ENCODE results near the gene CXCR6.

DNA sequence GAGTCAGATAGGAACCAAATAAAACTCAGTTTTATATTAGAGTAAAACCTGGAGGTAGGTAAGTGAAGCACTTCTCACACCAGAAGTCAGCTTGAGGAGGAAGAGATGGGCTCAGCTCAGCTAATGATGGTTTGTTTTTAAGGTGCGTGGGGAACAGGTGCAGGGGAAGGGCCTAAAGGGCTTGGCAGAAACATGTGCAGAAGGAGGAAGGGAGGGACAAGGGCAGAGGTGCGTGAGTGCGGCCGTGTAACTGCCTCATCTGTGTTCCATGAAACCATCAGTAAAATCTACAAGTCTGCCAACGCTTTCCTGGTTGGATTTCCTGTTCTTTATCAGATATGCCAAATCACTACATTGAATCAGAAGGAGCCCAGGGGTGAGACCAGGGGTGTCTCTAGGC is 32.4 kb downstream of the CXCR6 start:
- TF ChIP-seq HDGF (IDR thresholded peaks at IDR 0.05; ENCODE audit: borderline replicate concordance), result no peak
- TF ChIP-seq SUZ12 (IDR thresholded peaks at IDR 0.05), result no peak
- TF ChIP-seq ZNF384 (IDR thresholded peaks at IDR 0.05), result no peak
- no peak for TF ChIP-seq BHLHE40 (IDR thresholded peaks at IDR 0.05; ENCODE audit: borderline replicate concordance)
- no peak for TF ChIP-seq FOXM1 (IDR thresholded peaks at IDR 0.05; ENCODE audit: borderline replicate concordance)
- TF ChIP-seq ARNT (IDR thresholded peaks at IDR 0.05), result no peak
- no peak for TF ChIP-seq TARDBP (IDR thresholded peaks at IDR 0.05)
- no peak for TF ChIP-seq FOXK2 (IDR thresholded peaks at IDR 0.05)
- TF ChIP-seq NFRKB (IDR thresholded peaks at IDR 0.05), result no peak
- TF ChIP-seq SP1 (IDR thresholded peaks at IDR 0.05), result no peak
- no peak for TF ChIP-seq LEF1 (IDR thresholded peaks at IDR 0.05; ENCODE audit: borderline replicate concordance)

Data from HEK293T (cell line).